HEK293T (cell line): ENCODE data around the gene GPRC5A.
A peak's percentile ranks its signal among the peaks of the same experiment; 100 is the strongest.
"Not testable (repeated sequence)": the region's sequence is repeated elsewhere in the genome, so short reads cannot be mapped to it uniquely, and the experiment has no call there.

Experiments
- CTCF ChIA-PET: fragments of 350-600 bp; formaldehyde crosslinking; extraction: SDS; loops from one replicate; lab custom pipeline; 2021; ENCODE audit warnings: antibody characterized with exemption, inconsistent platforms; lab: Yijun Ruan, JAX
- POLR2A ChIA-PET: fragments of 350-600 bp; formaldehyde crosslinking; extraction: SDS; loops from one replicate; lab custom pipeline; 2020; ENCODE audit warnings: antibody characterized with exemption, inconsistent platforms; lab: Yijun Ruan, JAX
- DNase-seq: peaks from one replicate; pipeline ENCODE4 v3.0.0; 2012; ENCODE audit warnings: mixed read lengths; ENCODE audit errors: extremely low spot score
- ARNT ChIP-seq: fragments of 450-650 bp; IDR thresholded peaks from 2 replicates; pipeline ENCODE4 v1.6.1; 2017; ENCODE audit warnings: mild to moderate bottlenecking
- BHLHE40 ChIP-seq: fragments of 450-650 bp; IDR thresholded peaks from 2 replicates; pipeline ENCODE4 v1.6.1; 2016; ENCODE audit warnings: mild to moderate bottlenecking, moderate library complexity, borderline replicate concordance
- CTBP1 ChIP-seq: fragments of 450-650 bp; IDR thresholded peaks from 2 replicates; pipeline ENCODE4 v1.6.1; 2016; ENCODE audit warnings: borderline replicate concordance
- ELF4 ChIP-seq: fragments of 450-650 bp; IDR thresholded peaks from 2 replicates; pipeline ENCODE4 v1.6.1; 2017; ENCODE audit warnings: antibody characterized with exemption
- FOXA1 ChIP-seq: fragments of 450-650 bp; IDR thresholded peaks from 2 replicates; pipeline ENCODE4 v1.6.1; 2016; ENCODE audit warnings: mild to moderate bottlenecking
- FOXK2 ChIP-seq: fragments of 450-650 bp; IDR thresholded peaks from 2 replicates; pipeline ENCODE4 v1.6.1; 2016; ENCODE audit warnings: mild to moderate bottlenecking
- FOXM1 ChIP-seq: fragments of 450-650 bp; IDR thresholded peaks from 2 replicates; pipeline ENCODE4 v1.6.1; 2017; ENCODE audit warnings: mild to moderate bottlenecking, borderline replicate concordance
- HDGF ChIP-seq: fragments of 450-650 bp; IDR thresholded peaks from 2 replicates; pipeline ENCODE4 v1.6.1; 2017; ENCODE audit warnings: antibody characterized with exemption, borderline replicate concordance
- L3MBTL2 ChIP-seq: fragments of 450-650 bp; conservative IDR thresholded peaks from 2 replicates; pipeline ENCODE4 v1.6.1; 2016; ENCODE audit warnings: mild to moderate bottlenecking
- LEF1 ChIP-seq: fragments of 450-650 bp; IDR thresholded peaks from 2 replicates; pipeline ENCODE4 v1.6.1; 2017; ENCODE audit warnings: mild to moderate bottlenecking, borderline replicate concordance
- NFRKB ChIP-seq: fragments of 450-650 bp; IDR thresholded peaks from 2 replicates; pipeline ENCODE4 v1.6.1; 2016; ENCODE audit warnings: mild to moderate bottlenecking, moderate library complexity
- SP1 ChIP-seq: fragments of 450-650 bp; IDR thresholded peaks from 2 replicates; pipeline ENCODE4 v1.6.1; 2017
- SUZ12 ChIP-seq: fragments of 450-650 bp; IDR thresholded peaks from 2 replicates; pipeline ENCODE4 v1.6.1; 2016; ENCODE audit warnings: mild to moderate bottlenecking
- TARDBP ChIP-seq: fragments of 450-650 bp; IDR thresholded peaks from 2 replicates; pipeline ENCODE4 v1.6.1; 2016
- ZNF384 ChIP-seq: fragments of 450-650 bp; IDR thresholded peaks from 2 replicates; pipeline ENCODE4 v1.6.1; 2016
- TF ChIP-seq, protein P1 (sequence below): fragments of 450-650 bp; IDR thresholded peaks from 2 replicates; pipeline ENCODE4 v1.6.1; 2016

GPRC5A gene

DNA sequence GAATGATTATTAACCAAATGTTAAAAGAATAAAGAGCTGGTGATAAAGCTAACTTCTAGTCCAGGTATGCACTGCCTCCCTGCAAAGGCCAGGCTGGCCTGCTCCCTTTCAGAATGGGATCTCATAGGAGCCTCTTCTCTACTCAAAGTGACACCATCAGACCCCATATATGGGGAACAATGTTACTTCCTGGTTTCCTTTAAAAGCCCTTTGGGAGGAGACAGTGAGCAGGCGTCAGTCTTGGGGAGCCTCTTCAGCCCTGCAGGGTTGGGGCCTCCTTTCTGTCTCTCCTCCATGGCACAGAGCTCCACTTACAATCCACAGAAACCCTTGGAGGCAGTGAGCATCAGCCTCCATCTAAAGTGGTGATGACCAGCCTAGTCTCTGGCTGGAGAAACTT lies 17.3 kb upstream of the GPRC5A start:
- ChIA-PET CTCF (interaction anchor here (0.6 to 1.4 kb wide), 5 partner anchors 17 to 515 kb away, joined by 3 to 5 read pairs (median 4); no protein-coding TSS in a partner anchor), POLR2A (interaction anchor here (0.6 to 0.8 kb wide), 2 partner anchors 17 to 28 kb away, joined by 3 read pairs; partner anchors contain the start of gene GPRC5A)
- DNase-seq: no peak
- no peak for TF ChIP-seq HDGF
- TF ChIP-seq FOXM1: no peak
- TF ChIP-seq CTBP1: no peak
- TF ChIP-seq BHLHE40: no peak
- TF ChIP-seq ARNT: no peak
- TF ChIP-seq TARDBP: no peak
- no peak for TF ChIP-seq ELF4
- TF ChIP-seq L3MBTL2: no peak
- no peak for TF ChIP-seq LEF1
- TF ChIP-seq SP1: no peak

DNA sequence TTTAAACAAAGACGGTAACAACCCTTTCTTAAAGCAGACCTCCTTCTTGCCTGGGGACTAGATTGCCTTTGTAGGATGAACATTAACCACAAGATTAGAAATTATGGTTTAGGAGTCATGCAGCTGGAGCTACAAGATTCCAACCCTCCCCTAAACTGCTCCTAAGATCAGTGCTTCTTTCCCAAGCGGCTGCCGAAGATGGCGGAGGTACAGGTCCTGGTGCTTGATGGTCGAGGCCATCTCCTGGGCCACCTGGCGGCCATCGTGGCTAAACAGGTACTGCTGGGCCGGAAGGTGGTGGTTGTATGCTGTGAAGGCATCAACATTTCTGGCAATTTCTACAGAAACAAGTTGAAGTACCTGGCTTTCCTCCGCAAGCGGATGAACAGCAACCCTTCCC lies 16.1 kb upstream of the GPRC5A start:
- POLR2A ChIA-PET, DNase-seq, CTCF ChIA-PET: not testable (repeated sequence)

DNA sequence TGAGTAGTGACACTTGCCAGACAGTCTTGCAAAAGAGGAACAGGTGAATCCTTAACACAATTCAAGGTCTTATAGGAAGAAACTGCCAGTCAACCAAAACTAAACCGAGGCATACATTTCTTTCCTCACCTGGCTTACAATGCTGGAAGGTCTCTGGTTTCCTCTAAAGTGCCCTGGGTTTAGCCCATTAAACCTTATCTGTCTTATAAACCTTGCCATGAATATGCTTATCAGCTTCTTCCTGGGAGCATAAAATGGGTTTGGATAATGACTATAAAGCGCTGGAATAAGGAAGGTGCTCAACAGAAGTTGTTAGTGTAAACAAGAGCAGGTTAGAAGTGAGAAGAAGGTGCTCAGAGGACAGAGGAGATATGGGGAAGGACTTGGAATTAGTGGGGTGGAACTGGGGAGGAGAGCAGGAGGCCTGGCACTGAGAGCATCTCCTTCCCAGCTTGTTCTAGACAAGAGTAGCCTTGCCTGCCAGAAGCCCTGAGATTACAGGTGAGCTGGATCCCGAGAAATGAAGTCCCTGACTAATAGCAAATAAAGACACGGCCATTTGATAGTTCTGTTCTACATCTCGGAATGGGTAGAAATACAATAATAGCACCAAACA lies 14.1 kb upstream of the GPRC5A start:
- ChIA-PET POLR2A (interaction anchor here (0.9 to 1.9 kb wide), 3 partner anchors 14 to 90 kb away, joined by 3 to 6 read pairs (median 4); partner anchors contain the start of gene GPRC5A), CTCF (interaction anchor here (1.0 to 1.4 kb wide), 3 partner anchors 14 to 88 kb away, joined by 3 read pairs; partner anchors contain the start of gene GPRC5A)
- TF ChIP-seq ARNT (no peak), FOXA1 (no peak), SP1 (no peak), ZNF384 (no peak), CTBP1 (no peak), SUZ12 (no peak), L3MBTL2 (no peak), TARDBP (no peak), BHLHE40 (no peak), FOXM1 (no peak)
- TF ChIP-seq, protein P1, sequence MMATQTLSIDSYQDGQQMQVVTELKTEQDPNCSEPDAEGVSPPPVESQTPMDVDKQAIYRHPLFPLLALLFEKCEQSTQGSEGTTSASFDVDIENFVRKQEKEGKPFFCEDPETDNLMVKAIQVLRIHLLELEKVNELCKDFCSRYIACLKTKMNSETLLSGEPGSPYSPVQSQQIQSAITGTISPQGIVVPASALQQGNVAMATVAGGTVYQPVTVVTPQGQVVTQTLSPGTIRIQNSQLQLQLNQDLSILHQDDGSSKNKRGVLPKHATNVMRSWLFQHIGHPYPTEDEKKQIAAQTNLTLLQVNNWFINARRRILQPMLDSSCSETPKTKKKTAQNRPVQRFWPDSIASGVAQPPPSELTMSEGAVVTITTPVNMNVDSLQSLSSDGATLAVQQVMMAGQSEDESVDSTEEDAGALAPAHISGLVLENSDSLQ: no peak
- no peak for DNase-seq

DNA sequence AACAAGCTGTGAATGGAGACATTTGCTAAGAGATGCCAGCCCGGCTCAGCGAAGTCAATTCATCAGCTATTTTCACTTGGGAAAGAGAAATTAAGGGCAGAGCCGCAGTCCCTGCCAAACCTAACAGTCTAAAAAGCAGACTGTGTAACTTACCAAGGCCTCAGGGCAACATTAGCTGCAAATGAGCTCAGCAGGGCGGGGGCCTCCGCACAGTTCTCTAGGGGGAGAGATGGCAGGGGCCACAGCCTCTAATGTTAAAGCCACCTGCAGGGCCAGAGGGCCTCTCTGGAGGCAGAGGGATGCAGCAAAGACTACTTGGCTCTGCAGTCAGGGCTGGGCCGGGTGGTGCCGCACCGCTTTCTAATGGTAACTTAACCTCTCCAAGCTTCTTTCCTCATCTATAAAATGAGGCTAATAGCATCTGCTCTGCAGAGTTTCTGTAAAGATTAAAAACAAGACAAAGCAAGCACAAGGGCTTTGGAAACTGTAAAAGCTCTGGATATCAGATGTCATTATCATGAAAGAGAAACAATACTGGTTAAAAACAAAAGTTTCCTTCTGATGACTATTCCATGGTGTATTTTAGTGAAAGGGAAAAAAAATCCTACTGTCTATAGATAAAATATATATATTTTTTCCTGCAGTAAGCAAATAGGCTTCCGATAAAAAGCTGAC lies 13.4 kb upstream of the GPRC5A start:
- POLR2A ChIA-PET: interaction anchor here (0.9 to 1.9 kb wide), 3 partner anchors 13 to 91 kb away, joined by 3 to 6 read pairs (median 4); partner anchors contain the start of gene GPRC5A
- CTCF ChIA-PET: interaction anchor here (1.0 to 1.4 kb wide), 4 partner anchors 13 to 93 kb away, joined by 3 read pairs; partner anchors contain the start of gene GPRC5A
- TF ChIP-seq FOXA1 (no peak), FOXM1 (no peak), SUZ12 (no peak), ARNT (no peak), SP1 (no peak), LEF1 (no peak), BHLHE40 (no peak)
- DNase-seq: peak; percentile 35

DNA sequence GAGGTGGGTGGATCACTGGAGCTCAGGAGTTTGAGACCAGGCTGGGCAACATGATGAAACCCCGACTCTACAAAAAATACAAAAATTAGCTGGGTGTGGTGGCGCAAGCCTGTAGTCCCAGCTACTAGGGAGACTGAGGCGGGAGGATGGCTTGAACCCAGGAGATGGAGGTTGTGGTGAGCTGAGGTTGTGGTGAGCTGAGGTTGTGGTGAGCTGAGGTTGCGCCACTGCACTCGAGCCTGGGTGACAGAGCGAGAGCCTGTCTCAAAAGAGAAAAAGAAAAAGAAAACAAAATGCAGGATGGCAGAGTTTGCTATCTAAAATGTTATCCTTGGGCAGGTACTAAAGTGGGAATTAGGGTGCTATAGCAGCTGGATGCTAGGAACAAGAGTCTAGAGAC lies 10.8 kb upstream of the GPRC5A start:
- DNase-seq: no peak
- no peak for TF ChIP-seq ARNT
- no peak for TF ChIP-seq ELF4
- TF ChIP-seq, protein P1: no peak
- TF ChIP-seq CTBP1: no peak
- TF ChIP-seq SUZ12: no peak
- no peak for TF ChIP-seq HDGF
- TF ChIP-seq TARDBP: no peak
- TF ChIP-seq FOXK2: no peak
- TF ChIP-seq SP1: no peak
- TF ChIP-seq LEF1: no peak
- TF ChIP-seq NFRKB: no peak
- POLR2A ChIA-PET: interaction anchor here (2.3 kb wide), 1 partner anchor 11 kb away, joined by 11 read pairs; the partner anchor contains the start of gene GPRC5A
- CTCF ChIA-PET: interaction anchor here (0.5 to 1.8 kb wide), 3 partner anchors 44 to 225 kb away, joined by 4 to 5 read pairs (median 4); no protein-coding TSS in a partner anchor

DNA sequence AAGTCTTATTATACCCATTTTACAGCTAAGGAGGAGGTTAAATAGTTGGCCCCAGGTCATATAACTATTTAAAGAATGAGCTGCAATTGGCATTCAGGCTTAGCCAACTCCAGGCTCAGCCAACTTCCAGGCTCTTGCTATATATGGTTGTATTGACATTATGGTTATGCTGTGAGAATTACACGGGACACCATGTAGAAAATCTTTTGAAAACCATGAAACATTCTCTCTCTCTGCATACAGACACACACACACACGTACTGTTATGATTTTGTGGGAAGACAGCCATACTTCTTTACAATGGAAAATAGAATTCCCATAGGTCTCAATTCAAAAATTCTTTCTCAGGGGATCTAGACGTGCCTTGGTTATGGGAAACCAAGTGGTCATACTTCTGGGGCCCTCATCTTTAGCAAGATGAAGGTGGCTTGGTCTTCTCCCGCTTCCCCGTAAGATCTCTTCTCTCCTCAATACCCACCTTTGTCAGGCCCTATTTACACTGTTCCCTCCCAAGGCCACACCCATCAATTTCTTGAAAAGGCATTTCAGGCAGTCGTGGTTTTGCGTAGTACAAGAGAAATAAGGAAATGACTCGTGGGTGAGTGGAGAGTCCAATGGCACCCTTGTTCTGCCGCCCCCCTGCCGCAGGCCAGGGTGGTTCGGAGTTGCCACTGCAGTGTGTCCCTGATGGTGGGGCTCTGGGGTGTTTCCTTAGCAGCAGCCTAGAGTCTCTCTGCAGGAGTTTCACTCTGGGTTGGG lies 10.0 kb upstream of the GPRC5A start:
- no peak for TF ChIP-seq SUZ12
- TF ChIP-seq CTBP1: no peak
- TF ChIP-seq TARDBP: no peak
- no peak for TF ChIP-seq FOXA1
- no peak for TF ChIP-seq FOXM1
- TF ChIP-seq ARNT: no peak
- no peak for TF ChIP-seq ELF4
- no peak for TF ChIP-seq BHLHE40
- TF ChIP-seq SP1: no peak
- TF ChIP-seq ZNF384: no peak
- no peak for TF ChIP-seq HDGF
- TF ChIP-seq, protein P1: no peak
- no peak for TF ChIP-seq NFRKB
- no peak for TF ChIP-seq LEF1
- CTCF ChIA-PET: interaction anchor here (0.5 to 1.8 kb wide), 3 partner anchors 45 to 224 kb away, joined by 4 to 5 read pairs (median 4); no protein-coding TSS in a partner anchor
- POLR2A ChIA-PET: interaction anchor here (2.3 kb wide), 1 partner anchor 10 kb away, joined by 11 read pairs; the partner anchor contains the start of gene GPRC5A
- DNase-seq: no peak
